Stimulated activated naive CD8-positive, alpha-beta T cell treated with anti-CD3 and anti-CD28 coated beads, Interleukin-15, Interleukin-2, amounts not matched to agents 100 ng/mL and 50 ng/mL, for 24 hours (primary cell): ENCODE results near the gene PTPRU.
"Not testable (repeated sequence)": the region's sequence is repeated elsewhere in the genome, so short reads cannot be mapped to it uniquely, and the experiment has no call there.

Experiments
- H3K27ac Mint-ChIP-seq: one replicate; pipeline ENCODE4 v1.8.0; 2021; ENCODE audit warnings: mild to moderate bottlenecking, mixed read lengths
- H3K27me3 Mint-ChIP-seq: one replicate; pipeline ENCODE4 v1.8.0; 2021; ENCODE audit warnings: mixed read lengths
- H3K36me3 Mint-ChIP-seq: one replicate; pipeline ENCODE4 v1.8.0; 2021; ENCODE audit warnings: low read depth, mixed read lengths
- H3K4me1 Mint-ChIP-seq: one replicate; pipeline ENCODE4 v1.8.0; 2021; ENCODE audit warnings: low read depth, mixed read lengths
- H3K4me3 Mint-ChIP-seq: one replicate; pipeline ENCODE4 v1.8.0; 2021; ENCODE audit warnings: mild to moderate bottlenecking, mixed read lengths
- H3K9me3 Mint-ChIP-seq: one replicate; pipeline ENCODE4 v1.8.0; 2021; ENCODE audit warnings: mixed read lengths

The PTPRU gene

DNA sequence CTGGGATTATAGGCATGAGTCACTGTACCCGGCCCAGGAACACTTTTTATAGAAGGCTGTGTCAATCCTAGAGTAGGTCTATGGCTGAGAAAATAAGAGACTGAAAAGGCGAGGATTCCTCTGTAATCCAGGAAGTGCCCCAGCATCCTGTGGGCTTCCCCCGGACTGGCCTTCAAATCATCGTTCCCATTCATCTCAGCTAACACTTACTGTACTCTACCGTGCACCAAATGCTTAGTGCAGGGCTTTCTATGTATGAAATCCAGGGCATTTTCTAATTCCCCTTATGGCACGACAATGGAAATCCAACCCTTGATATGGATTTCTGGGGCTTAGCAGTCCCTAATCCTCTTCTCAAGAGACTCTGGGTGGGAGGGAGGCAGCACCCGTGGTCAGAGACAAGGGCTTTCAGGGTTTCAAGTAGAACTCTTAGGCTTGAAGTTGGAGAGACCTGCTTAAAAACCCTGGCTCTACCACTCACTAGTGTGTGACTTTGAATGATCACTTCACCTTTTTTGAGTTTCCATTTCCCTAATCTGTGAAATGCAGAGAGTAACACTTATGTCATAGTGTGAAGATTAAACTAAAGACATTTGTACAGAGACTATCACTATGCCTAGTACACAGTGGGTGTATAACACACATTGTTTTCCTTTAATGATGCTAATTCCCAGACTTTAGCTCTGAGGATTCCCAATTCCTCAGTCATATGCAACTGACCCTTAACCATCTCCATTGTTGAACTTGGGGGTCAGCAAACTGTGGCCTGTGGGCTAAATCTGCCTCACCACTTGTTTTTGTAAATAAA is 25.8 kb upstream of the PTPRU start:
- Mint-ChIP-seq H3K4me3 (no peak overlapping the region), H3K27me3 (no peaks in the 10 kb centered on the region), H3K9me3 (no peaks in the 10 kb centered on the region), H3K36me3 (peaks cover 48% of the 10 kb centered on the region), H3K4me1 (no peaks in the 10 kb centered on the region), H3K27ac (no peak overlapping the region)

DNA sequence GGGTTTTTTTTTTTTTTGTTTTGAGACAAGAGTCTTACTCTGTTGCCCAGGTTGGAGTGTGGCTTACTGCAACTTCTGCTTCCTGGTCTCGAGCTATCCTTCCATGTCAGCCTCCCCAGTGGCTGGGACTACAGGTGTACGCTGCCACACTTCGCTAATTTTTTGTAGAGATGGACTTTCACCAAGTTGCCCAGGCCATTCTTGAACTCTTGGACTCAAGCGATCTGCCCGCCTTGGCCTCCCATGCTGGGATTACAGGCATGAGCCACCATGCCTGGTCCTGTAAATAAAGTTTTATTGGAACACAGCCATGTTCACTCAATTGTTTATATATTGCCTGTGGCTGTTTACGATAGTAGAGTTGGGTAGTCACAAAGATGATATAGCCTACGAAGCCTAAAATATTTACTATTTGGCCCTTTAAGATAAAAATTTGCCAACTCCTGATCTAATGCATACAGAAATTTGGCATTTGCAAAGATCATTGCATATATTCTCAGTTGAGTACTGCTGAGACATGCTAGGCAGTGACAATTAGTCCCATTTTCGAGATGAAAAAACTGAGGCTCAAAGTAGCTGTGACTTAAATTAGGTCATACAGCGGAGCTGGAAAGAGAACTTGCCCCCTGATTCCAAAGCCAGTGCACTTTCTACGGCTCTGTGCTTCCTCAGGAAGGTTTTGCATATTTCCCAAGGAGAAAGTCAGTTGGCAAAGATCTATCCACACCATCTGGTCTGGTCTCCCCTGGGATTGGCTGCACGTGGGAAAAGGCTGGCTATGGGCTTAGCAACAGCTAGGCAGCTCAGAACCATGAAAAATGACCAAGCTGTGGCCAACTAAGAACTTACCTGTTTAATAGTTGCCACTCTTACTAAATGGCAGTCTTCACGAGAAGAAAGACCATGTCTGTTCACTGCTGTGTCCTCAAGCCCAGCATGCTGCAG is 25.0 kb upstream of the PTPRU start:
- Mint-ChIP-seq H3K4me1 (no peaks in the 10 kb centered on the region), H3K9me3 (no peaks in the 10 kb centered on the region), H3K4me3 (no peak overlapping the region), H3K27me3 (no peaks in the 10 kb centered on the region), H3K27ac (no peak overlapping the region), H3K36me3 (peaks cover 46% of the 10 kb centered on the region)

DNA sequence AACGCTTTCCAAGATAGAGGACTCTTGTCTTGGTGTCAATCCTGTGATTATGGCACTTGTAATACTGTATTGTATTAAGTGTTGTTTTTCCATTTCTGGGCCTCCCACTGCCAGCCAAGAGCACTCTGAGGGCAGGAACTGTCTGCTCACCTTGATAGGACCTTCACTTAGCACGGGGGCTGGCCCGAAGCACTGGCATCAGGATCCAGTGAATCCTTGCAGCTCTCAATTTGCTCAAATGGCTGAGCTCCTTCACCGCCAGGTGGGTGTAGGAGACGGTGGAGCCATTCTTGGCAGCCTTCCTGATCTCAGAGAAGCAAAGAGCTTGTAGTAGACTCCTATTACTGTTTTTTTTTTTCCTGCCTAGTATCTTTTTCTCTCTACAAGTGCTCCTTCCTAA is 23.3 kb upstream of the PTPRU start:
- Mint-ChIP-seq H3K9me3 (no peaks in the 10 kb centered on the region), H3K4me3 (no peak overlapping the region), H3K4me1 (peaks cover 3% of the 10 kb centered on the region), H3K27me3 (no peaks in the 10 kb centered on the region), H3K27ac (no peak overlapping the region), H3K36me3 (peaks cover 49% of the 10 kb centered on the region)

DNA sequence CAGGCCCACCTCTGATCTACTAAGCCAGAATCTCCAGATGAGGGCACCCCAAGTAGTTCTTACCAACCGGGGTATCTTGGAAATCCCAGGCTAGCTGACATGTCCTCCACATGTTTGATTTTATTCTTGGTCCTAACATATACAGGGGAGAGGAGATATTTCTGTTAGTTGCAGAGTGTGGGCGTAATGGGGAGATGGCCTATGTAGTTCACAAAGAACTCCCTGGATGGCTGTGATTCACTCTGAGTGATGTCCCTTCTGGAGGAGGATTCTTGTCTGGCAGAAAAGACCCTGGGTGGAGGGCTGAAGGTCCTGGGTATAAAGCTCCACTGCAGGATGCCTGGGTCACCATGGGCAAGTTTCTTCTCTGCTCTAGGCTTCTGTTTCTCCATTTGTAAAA is 18.7 kb upstream of the PTPRU start:
- Mint-ChIP-seq H3K4me3 (no peak overlapping the region), H3K36me3 (peaks cover 47% of the 10 kb centered on the region), H3K27ac (no peak overlapping the region), H3K27me3 (no peaks in the 10 kb centered on the region), H3K9me3 (no peaks in the 10 kb centered on the region), H3K4me1 (peaks cover 9% of the 10 kb centered on the region)

DNA sequence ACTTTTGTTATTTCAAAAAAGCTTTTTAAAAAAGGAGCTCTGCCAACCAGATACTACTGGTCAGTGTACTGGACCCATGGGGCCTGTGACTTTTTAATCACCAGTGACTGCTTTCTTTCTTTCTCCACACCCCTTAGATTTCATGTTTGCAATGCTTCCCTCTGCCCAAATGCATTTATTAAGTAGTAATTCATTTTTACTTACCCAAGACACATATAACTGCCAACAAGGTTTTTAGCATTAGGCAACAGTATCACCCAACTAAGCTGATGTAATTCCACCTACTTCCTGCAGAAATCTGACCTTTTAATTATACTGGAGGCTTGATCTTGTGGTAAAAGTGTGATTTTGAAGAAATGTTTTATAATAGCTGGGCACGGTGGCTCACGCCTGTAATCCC is 18.1 kb upstream of the PTPRU start:
- H3K9me3 Mint-ChIP-seq = no peaks in the 10 kb centered on the region
- peaks cover 9% of the 10 kb centered on the region for H3K4me1 Mint-ChIP-seq
- peaks cover 45% of the 10 kb centered on the region for H3K36me3 Mint-ChIP-seq
- H3K4me3 Mint-ChIP-seq = no peak overlapping the region
- H3K27ac Mint-ChIP-seq = peak overlapping the region; percentile 1
- no peaks in the 10 kb centered on the region for H3K27me3 Mint-ChIP-seq

DNA sequence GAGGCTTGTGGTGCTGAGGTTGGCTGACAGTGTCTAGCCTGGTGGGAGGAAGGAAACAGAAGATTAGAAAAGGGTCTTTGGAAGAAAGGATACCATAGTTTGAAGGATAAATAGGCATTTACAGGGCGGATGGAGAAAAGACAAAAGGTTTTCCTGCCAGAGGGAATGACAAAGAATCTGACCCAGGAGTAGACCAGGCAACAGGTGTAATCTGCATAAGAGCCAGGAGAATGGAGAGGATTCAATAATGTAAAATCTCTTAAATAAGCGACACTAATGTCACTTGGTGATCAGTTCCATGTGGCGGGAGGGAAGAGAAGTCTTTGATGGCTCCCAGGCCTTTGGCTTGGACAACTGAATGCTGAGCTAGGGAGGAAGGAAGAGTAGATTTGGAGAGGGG is 15.0 kb upstream of the PTPRU start:
- peaks cover 34% of the 10 kb centered on the region for H3K36me3 Mint-ChIP-seq
- no peaks in the 10 kb centered on the region for H3K9me3 Mint-ChIP-seq
- H3K4me3 Mint-ChIP-seq = no peak overlapping the region
- H3K4me1 Mint-ChIP-seq = peaks cover 9% of the 10 kb centered on the region
- H3K27me3 Mint-ChIP-seq = no peaks in the 10 kb centered on the region
- H3K27ac Mint-ChIP-seq = no peak overlapping the region

DNA sequence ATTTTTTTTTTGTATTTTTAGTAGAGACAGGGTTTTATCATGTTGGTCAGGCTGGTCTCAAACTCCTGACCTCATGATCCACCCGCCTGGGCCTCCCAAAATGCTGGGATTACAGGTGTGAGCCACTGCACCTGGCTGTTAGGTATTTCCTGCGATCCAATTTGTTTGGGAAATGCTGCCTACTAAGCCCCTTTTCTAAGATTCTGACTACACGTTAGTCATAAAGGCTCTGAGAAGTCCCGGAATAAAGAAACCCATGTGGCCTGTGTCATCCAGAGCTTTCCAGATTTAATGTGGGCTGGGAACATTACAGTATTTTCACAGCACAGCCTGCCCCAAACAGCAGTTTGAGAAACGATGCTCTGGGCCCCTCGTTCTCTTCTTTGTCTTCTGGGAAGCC is 14.1 kb upstream of the PTPRU start:
- H3K27me3 Mint-ChIP-seq, H3K27ac Mint-ChIP-seq, H3K9me3 Mint-ChIP-seq, H3K4me3 Mint-ChIP-seq, H3K4me1 Mint-ChIP-seq: not testable (repeated sequence)
- H3K36me3 Mint-ChIP-seq = peaks cover 30% of the 10 kb centered on the region

DNA sequence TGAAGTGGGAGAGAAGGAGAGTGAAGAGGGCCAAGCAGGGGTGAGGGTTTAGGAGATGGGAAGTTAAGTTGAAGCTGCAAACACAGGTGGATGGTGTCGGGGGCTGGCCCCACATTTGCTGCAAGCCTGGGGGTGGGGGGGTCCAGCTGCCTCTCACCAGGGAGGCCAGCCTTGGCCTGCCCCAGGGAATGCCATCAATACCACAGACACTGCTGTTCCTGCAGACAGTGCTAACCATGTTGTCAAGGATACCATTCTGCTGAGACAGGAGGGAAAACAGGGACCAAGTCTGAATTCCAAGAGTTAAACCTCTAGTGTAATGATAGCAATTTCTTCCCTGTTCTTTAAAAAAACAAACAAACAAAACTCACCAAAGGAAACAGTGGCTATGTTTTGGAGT is 13.6 kb upstream of the PTPRU start:
- Mint-ChIP-seq H3K27me3 (no peaks in the 10 kb centered on the region), H3K4me3 (no peak overlapping the region), H3K36me3 (peaks cover 30% of the 10 kb centered on the region), H3K9me3 (no peaks in the 10 kb centered on the region), H3K4me1 (peaks cover 9% of the 10 kb centered on the region), H3K27ac (no peak overlapping the region)

DNA sequence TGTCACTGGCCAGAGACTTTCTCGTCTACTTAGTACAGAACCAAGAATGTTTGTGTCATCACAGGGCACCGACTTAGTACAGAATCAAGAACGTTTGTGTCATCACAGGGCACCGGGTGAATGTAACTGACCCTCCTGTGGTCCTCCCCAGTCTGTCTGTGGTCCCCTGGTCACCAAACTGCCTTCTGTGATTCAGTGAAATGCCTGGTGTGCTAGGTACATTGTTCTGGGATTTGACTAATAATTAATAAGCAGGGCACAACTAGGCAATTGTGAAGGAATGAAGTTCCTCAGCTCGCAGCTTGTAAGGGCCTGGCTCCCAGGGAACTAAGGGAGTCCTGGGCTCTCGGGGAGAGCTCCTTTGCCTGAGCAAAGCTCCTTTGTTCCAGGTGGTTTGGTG is 12.8 kb upstream of the PTPRU start:
- H3K4me1 Mint-ChIP-seq = peaks cover 2% of the 10 kb centered on the region
- no peak overlapping the region for H3K4me3 Mint-ChIP-seq
- H3K27me3 Mint-ChIP-seq = no peaks in the 10 kb centered on the region
- peaks cover 30% of the 10 kb centered on the region for H3K36me3 Mint-ChIP-seq
- H3K27ac Mint-ChIP-seq = no peak overlapping the region
- H3K9me3 Mint-ChIP-seq = no peaks in the 10 kb centered on the region

DNA sequence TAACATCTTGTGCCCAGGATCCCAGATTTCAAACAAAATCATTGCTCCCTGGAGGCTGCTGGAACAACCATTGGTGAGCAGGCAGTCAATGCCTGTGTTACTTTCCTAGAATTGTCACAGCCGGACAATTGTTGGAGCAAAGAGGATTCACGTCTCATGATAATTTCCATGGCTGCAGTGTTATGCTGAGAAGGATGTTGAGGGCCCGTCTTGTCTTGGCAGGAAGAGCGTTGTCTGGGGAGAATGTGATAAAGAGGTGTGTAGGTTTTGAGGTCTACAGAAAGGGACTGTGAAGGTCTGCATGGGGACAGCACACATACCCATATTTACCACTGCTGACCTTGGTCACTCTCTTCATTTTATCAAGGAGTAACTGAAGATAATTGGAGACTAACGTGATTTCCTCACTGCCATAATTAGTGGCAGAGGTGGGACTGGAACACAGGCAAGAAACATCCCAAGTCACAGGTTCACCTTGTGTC is 11.9 kb upstream of the PTPRU start:
- Mint-ChIP-seq H3K4me1 (peaks cover 9% of the 10 kb centered on the region), H3K9me3 (no peaks in the 10 kb centered on the region), H3K27ac (no peak overlapping the region), H3K4me3 (no peak overlapping the region), H3K36me3 (peaks cover 27% of the 10 kb centered on the region), H3K27me3 (no peaks in the 10 kb centered on the region)

DNA sequence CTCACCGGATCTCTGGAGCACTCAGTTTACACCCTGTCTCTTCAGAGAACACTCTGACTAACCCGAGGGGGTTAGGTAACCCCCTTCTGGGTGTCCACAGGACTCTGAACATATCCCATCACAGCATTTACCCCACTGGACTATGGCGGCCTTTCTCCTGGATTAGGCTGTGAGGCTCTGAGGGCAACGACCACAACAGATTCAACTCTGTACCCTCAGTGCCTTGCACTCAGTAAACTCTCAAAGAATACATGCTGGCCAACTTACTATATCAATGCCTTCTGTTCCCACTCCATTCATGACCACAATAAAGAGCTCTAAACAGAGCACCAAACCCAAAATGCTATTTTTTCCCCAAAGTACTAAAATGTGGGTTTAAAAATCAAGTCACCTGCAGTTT is 11.0 kb upstream of the PTPRU start:
- H3K4me3 Mint-ChIP-seq = no peak overlapping the region
- H3K4me1 Mint-ChIP-seq = peaks cover 19% of the 10 kb centered on the region
- no peaks in the 10 kb centered on the region for H3K27me3 Mint-ChIP-seq
- no peak overlapping the region for H3K27ac Mint-ChIP-seq
- peaks cover 25% of the 10 kb centered on the region for H3K36me3 Mint-ChIP-seq
- H3K9me3 Mint-ChIP-seq = no peaks in the 10 kb centered on the region

DNA sequence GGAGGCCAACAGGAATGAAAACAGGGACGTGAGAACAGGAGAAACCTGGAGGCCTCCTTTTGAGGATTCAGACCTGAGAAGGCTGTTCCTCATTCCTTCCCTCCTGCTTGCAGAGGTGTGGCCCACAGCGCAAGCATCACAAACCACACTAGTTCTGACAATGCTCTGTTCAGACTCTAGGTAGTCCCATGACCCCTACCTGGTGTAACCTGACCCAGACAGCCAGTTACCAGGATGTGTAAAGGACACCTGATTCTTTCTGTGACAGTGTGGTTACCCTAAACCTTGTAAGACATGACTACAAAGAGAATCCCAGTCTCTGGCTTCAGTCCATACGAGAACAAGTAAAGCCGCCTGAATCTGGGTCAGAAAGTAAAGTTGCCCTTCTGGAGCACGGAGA is 8.8 kb upstream of the PTPRU start:
- H3K27ac Mint-ChIP-seq = no peak overlapping the region
- H3K9me3 Mint-ChIP-seq = no peaks in the 10 kb centered on the region
- peaks cover 30% of the 10 kb centered on the region for H3K4me1 Mint-ChIP-seq
- no peaks in the 10 kb centered on the region for H3K27me3 Mint-ChIP-seq
- no peak overlapping the region for H3K4me3 Mint-ChIP-seq
- H3K36me3 Mint-ChIP-seq = peaks cover 12% of the 10 kb centered on the region

DNA sequence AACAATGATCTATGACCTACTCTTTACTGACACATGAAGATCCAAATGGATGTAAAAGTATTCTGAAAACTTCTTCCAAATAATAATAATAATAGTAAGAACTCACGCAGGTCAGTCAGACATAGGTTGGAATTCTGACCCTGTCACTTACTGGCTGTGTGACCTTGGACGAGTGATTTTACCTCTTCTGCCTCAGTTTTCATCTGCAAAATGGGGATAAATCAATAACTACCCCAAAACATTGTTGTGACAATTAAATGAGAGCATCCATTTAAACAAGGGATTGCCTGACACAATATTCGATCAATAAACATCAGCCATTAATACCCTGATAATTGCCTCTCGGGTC is 6.1 kb upstream of the PTPRU start:
- Mint-ChIP-seq H3K4me3 (peak overlapping the region; percentile 97), H3K4me1 (peaks cover 30% of the 10 kb centered on the region), H3K9me3 (no peaks in the 10 kb centered on the region), H3K27ac (peak overlapping the region; percentile 93), H3K27me3 (peaks cover 6% of the 10 kb centered on the region), H3K36me3 (no peaks in the 10 kb centered on the region)

DNA sequence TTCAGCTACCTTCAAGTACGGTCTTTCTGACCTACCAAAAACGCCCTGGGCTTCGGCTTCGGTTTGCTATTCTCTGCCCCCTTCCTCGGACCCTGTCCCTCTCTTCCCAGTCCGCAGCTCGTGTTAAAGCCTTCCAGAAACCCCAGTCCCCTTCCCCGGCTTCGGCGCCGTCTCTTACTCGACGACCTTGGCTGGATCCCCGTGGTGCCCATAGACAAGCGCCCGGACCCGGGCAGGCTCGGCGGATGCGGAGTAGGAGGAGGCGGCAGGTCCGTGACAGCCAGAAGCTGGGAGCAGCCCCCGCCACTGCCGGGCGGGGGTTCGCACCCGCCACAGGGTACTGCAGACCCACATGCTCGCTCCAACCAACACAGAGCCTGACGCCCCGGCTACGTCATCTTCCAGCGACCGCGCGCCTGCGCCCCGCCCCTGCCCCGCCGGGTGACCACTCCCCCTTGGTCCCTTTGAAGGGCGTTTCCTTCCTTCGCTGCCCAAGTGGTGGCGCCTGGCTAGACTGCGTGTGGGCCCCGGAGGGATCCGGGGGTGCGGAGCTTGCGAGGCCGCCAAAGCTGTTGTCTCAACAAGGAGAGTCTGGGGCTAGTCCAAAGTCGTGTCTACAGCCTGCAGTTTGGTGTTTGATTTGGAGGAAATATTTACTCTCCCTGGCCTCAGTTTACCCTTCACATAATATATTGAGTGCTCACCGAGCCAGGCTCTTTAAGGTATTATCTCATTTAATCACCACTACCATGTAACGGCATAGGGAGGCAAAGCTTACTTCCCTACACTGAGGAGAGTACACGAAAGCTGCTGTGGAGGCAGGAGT is 5.6 kb upstream of the PTPRU start, which contains the start of gene MECR:
TSS of gene MECR (minus strand) at position 382 of the 826 bp plus-strand sequence. CDS start at position 354, 28 bp downstream.
- Mint-ChIP-seq H3K27me3 (peaks cover 10% of the 10 kb centered on the region), H3K36me3 (no peaks in the 10 kb centered on the region), H3K4me1 (peaks cover 31% of the 10 kb centered on the region), H3K4me3 (peak within 1 kb of the TSS; percentile 97), H3K9me3 (no peaks in the 10 kb centered on the region), H3K27ac (peak within 1 kb of the TSS; percentile 93)
